ENCODE data around the gene C10orf71.

Gene C10orf71

GRCh38 chr10:49277973-49278372, 21.0 kb upstream of the C10orf71 start:
- no peak for TF ChIP-seq CTCF (IDR thresholded peaks at IDR 0.05; ENCODE audit: extremely low read depth, insufficient read depth, missing control alignments)
- no peak for DNase-seq (ENCODE audit: low spot score)
- in situ Hi-C loops (cut with MboI; ENCODE audit: low pct_unique_long_range_greater_than_20kb, low sequenced_read_pairs, unreplicated experiment): no loop called here

- TF ChIP-seq CTCF (IDR thresholded peaks at IDR 0.05; ENCODE audit: extremely low read depth, insufficient read depth, missing control alignments): no peak
- no peak for DNase-seq (ENCODE audit: low spot score)
- in situ Hi-C loops (cut with MboI; ENCODE audit: low pct_unique_long_range_greater_than_20kb, low sequenced_read_pairs, unreplicated experiment): no loop called here
Measured at GRCh38 chr10:49278497-49278981, 20.4 kb upstream of the C10orf71 start.

- DNase-seq (ENCODE audit: low spot score): no peak
- no peak for TF ChIP-seq CTCF (IDR thresholded peaks at IDR 0.05; ENCODE audit: extremely low read depth, insufficient read depth, missing control alignments)
- in situ Hi-C loops (cut with MboI; ENCODE audit: low pct_unique_long_range_greater_than_20kb, low sequenced_read_pairs, unreplicated experiment): no loop called here
Measured at GRCh38 chr10:49279015-49279880, 19.7 kb upstream of the C10orf71 start.

GRCh38 chr10:49280001-49280408, 19.0 kb upstream of the C10orf71 start:
- in situ Hi-C loops (cut with MboI; ENCODE audit: low pct_unique_long_range_greater_than_20kb, low sequenced_read_pairs, unreplicated experiment): no loop called here
- no peak for TF ChIP-seq CTCF (IDR thresholded peaks at IDR 0.05; ENCODE audit: extremely low read depth, insufficient read depth, missing control alignments)
- no peak for DNase-seq (ENCODE audit: low spot score)

- TF ChIP-seq CTCF (IDR thresholded peaks at IDR 0.05; ENCODE audit: extremely low read depth, insufficient read depth, missing control alignments): peak; percentile 45
- in situ Hi-C loops (cut with MboI; ENCODE audit: low pct_unique_long_range_greater_than_20kb, low sequenced_read_pairs, unreplicated experiment): no loop called here
- DNase-seq (ENCODE audit: low spot score): no peak
Measured at GRCh38 chr10:49281461-49281860, 17.5 kb upstream of the C10orf71 start.

- no peak for DNase-seq (ENCODE audit: low spot score)
- no peak for TF ChIP-seq CTCF (IDR thresholded peaks at IDR 0.05; ENCODE audit: extremely low read depth, insufficient read depth, missing control alignments)
- in situ Hi-C loops (cut with MboI; ENCODE audit: low pct_unique_long_range_greater_than_20kb, low sequenced_read_pairs, unreplicated experiment): no loop called here
Measured at GRCh38 chr10:49282306-49282705, 16.7 kb upstream of the C10orf71 start.

All from GM13977 (cell line).